HCT116 (cell line): ENCODE data around the gene PLCB2.

Experiments
- EZH2 ChIP-seq: fragments of 200-600 bp; sonication (generic); IDR thresholded peaks from 2 replicates; pipeline ENCODE4 v1.6.1; 2017; ENCODE audit warnings: antibody characterized with exemption, mixed run types
- POLR2A ChIP-seq: IDR thresholded peaks from 2 replicates; pipeline ENCODE4 v1.7.0; 2011; ENCODE audit warnings: borderline replicate concordance; ENCODE audit not compliant: insufficient read depth, insufficient read length; ENCODE audit errors: extremely low read depth
- POLR2AphosphoS5 ChIP-seq: IDR thresholded peaks from 2 replicates; pipeline ENCODE4 v1.6.1; 2011; ENCODE audit warnings: mild to moderate bottlenecking, low read depth, low read length, moderate library complexity
- TCF7L2 ChIP-seq: IDR thresholded peaks from 2 replicates; pipeline ENCODE4 v1.7.0; 2011; ENCODE audit warnings: borderline replicate concordance, inconsistent platforms; ENCODE audit not compliant: insufficient read depth, insufficient read length; ENCODE audit errors: extremely low read depth
- YY1 ChIP-seq: IDR thresholded peaks from 2 replicates; pipeline ENCODE4 v1.6.1; 2011; ENCODE audit warnings: low read length, low read depth, moderate library complexity, mild to moderate bottlenecking; ENCODE audit not compliant: insufficient replicate concordance; ENCODE audit errors: extremely low read depth
- TF ChIP-seq, protein P1 (sequence below), 3 experiments: fragments of 200-600 bp in 1 of 3; sonication (generic) in 1 of 3; IDR thresholded peaks in 2 of 3; conservative IDR thresholded peaks in 1 of 3; 2 replicates each; pipeline ENCODE4 v1.5.1; 2012 to 2017; ENCODE audit warnings: low read depth in 2 of 3, low read length in 2 of 3, antibody characterized with exemption in 1 of 3, borderline replicate concordance in 1 of 3, control low read depth in 1 of 3, mild to moderate bottlenecking in 1 of 3, mixed read lengths in 1 of 3, mixed run types in 1 of 3, moderate library complexity in 1 of 3; ENCODE audit not compliant: insufficient read depth in 1 of 3
- TF ChIP-seq, protein P2 (sequence below): IDR thresholded peaks from 2 replicates; pipeline ENCODE4 v1.6.1; 2012

DNA sequence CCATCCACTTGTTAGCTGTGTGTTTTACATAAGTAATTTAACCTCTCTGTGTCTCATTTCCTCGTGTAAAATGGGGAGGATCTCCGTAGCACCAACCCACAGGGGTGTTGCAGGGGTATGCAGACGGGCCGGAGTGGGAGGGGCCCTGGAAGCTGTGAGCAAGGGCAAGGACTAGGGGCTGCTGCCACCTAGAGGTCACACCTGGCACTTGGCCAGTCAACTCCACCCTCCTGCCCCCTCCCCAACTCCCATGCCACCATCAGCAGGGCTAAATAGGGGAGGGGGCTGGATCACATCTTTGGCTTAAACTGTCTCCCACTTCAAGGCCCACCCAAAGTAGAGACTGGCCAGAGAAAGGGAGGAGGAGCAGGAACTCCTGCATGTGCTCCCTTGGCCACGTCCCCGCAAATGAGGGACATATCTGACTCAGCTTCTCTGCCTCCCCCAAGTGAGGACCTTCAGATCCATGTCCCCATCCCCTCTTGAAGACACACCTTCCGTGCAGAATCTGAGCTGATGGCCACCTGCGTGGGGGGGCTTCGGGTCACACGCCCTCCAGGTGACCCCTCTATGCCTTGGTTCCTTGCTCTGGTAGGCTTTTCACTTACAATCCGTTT, 30.4 kb upstream of the PLCB2 start:
- TF ChIP-seq POLR2AphosphoS5: no peak
- TF ChIP-seq, protein P1, sequence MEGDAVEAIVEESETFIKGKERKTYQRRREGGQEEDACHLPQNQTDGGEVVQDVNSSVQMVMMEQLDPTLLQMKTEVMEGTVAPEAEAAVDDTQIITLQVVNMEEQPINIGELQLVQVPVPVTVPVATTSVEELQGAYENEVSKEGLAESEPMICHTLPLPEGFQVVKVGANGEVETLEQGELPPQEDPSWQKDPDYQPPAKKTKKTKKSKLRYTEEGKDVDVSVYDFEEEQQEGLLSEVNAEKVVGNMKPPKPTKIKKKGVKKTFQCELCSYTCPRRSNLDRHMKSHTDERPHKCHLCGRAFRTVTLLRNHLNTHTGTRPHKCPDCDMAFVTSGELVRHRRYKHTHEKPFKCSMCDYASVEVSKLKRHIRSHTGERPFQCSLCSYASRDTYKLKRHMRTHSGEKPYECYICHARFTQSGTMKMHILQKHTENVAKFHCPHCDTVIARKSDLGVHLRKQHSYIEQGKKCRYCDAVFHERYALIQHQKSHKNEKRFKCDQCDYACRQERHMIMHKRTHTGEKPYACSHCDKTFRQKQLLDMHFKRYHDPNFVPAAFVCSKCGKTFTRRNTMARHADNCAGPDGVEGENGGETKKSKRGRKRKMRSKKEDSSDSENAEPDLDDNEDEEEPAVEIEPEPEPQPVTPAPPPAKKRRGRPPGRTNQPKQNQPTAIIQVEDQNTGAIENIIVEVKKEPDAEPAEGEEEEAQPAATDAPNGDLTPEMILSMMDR (IDR thresholded peaks at IDR 0.05 in 2 of 3, conservative IDR thresholded peaks at IDR 0.05 in 1 of 3; ENCODE audit: borderline replicate concordance in 1 of 3, insufficient read depth in 1 of 3, low read depth in 2 of 3, low read length in 2 of 3): peak in 2 of 3 experiments; percentile 86 to 90; a peak in 4 of 6 replicates
- TF ChIP-seq, protein P2, sequence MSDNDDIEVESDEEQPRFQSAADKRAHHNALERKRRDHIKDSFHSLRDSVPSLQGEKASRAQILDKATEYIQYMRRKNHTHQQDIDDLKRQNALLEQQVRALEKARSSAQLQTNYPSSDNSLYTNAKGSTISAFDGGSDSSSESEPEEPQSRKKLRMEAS: no peak
- TF ChIP-seq POLR2A: no peak
- no peak for TF ChIP-seq YY1
- TF ChIP-seq TCF7L2: no peak
- no peak for TF ChIP-seq EZH2
